ENCODE data around the gene MMADHC.
A peak's percentile ranks its signal among the peaks of the same experiment; 100 is the strongest.
"Not testable (repeated sequence)": the region's sequence is repeated elsewhere in the genome, so short reads cannot be mapped to it uniquely, and the experiment has no call there.

Gene MMADHC

DNA sequence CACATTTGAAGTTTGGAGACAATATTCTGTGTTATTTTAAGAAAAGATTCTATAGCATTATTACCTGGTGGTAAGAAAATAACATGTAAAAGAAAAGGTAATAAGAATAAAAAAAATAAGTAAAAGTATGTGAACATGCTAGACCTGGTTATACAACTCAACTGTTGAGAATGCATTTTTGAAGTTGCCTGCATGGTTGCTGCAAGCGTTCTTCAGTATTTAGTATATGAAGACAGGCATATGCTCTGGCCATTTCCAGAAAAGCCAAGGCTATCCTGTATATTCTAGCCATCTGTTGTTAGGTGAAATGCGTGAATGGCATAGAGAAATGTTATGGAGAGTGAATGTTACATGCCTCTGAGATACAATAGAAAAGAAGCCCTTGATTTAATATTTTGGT lies 6.8 kb upstream of the MMADHC start:
- no peak for DNase-seq

DNA sequence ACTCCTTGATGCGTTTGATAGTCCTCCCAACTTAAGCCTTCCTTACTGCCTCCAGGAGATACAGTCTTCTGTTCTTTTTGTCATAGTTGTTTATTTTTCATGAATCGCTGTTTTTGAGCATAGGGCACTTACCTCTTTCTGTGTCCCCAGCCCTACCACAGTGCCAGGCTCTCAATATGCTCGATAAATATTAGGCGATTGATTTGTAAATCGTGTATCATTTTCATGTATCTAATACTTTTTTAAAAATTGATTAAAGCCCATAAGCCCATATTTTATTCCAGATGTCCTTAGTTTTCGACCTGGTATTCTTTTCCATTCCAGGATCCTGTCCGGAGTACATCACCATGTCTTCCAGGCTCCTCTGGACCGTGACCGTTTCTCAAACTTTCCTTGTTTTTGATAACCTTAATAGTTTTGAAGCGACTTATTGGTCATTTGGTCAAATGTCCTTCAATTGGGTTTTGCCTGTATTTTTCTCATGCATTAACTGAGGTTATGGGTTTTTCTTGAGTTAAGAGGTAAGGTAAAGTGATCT lies 444 bp upstream of the MMADHC start:
- DNase-seq: no peak

DNA sequence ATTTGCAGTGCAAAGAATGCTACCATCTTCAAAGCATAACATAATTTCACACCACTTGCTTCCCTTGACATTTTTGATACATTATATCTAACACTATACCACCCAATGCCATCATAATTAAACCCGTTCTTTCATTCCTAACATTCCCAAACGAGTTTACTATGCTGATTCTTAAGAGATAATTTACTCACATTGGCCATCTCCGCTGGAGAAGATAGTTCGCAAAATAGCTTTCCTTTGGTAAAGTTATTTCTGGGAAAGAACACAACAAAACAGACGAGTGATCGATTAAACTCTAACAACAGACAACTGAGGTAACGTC lies 716 bp downstream of the MMADHC start:
- no peak for DNase-seq

DNA sequence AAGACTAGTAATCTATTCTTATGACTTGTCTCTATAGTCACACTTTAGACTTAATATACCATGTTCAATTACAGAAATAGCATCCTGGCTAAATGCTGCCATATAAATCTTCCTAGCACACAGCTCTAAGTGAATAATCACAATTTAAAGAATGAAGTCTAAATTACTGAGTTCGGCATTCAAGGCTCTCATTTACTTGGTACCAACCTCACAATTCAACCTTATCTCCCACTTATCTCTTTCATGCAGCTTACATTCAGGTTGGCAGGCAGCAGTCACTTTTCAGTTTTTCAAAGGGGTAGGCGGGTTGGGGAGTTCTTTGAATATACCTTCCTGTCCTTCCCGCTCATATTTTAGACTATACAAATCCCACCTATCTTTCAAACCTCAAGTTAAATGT lies 1.5 kb downstream of the MMADHC start:
- DNase-seq: no peak

DNA sequence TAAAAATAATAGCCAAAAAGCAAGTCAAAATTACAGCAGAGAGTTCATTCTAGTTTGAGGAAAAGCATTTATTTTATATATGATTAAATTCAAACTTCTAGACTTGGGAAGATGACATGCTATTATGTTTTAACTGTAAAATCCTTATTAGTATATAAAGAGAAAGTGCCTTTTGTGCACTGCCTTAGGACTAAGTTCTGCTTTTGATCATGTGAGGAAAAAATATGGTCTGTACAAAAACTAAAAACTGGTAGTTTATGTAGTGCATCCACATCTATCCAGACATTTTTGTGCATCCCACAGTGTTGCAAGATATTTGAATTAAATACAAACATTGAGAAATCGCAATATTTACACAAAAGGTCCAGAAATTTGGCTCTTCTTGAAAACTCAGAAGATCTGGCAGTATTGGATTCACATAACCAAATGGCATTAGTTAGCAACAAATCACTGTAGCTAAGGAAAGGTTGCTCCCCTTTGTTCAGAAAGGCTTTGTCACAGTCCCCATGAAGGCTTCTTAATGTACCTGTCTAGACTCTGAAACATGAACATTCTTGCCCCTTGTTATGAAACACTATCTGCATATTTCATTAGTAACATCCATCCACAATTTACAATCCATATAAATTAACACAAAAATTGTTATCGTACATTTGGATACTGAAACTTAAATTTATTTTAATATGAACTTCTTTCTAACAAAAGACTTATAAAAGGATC lies 2.2 kb downstream of the MMADHC start:
- DNase-seq: no peak

DNA sequence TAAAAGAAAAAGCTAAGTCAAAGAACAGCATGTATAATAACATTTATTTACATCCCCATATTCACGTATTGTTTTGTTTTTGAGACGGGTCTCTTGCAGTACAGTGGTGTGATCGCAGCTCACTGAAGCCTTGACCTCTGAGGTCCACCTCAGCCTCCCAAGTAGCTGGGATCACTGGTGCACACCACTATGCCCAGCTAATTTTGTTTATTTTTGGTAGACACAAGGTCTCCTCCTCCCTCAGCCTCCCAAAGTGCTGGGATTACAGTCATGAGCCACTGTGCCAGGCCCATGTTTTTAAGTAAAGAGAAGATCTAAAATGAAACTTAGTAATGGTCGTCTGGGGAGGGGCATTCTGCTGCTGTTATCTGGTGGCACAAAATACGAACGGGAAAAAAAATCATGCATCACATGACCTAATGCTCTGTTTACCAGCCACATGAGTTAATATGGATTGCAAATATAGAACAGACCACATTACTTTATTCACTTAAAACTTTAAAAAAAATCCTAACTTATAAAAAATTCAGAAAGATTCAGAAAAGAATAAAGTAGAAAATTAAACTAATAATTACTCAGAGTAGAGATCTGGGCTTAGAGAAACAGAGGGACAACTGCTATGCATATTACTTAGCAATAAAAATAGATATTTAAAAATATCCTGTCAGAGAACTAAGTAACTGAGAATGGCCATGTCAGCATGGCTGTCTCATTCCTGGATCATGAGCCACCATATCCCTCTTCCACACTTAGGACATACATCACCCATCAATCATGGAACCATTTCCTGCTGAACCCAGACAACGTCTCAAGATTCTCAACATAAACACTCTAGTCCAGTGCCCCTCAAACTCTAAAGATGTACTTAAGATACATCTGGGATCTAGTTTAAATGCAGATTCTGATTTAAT lies 7.3 kb downstream of the MMADHC start:
- peak; percentile 62 for DNase-seq

DNA sequence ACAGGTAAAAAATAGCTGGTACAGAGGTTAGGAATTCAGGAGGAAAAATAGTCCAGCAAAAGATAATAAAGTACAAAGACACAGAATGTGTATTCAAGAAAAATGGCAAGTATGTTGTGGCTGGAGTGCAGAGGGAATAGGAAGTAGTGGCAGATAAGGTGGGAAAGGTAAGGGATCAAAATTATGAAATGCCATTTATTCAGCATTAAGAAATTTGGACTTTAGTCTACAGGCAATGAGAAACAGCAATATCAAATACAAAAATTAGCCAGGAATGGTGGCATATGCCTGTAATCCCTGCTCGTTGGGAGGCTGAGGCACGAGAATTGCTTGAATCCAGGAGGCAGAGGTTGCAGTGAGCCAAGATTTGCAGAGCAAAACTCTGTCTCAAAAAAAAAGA lies 10.3 kb downstream of the MMADHC start:
- DNase-seq: no peak

DNA sequence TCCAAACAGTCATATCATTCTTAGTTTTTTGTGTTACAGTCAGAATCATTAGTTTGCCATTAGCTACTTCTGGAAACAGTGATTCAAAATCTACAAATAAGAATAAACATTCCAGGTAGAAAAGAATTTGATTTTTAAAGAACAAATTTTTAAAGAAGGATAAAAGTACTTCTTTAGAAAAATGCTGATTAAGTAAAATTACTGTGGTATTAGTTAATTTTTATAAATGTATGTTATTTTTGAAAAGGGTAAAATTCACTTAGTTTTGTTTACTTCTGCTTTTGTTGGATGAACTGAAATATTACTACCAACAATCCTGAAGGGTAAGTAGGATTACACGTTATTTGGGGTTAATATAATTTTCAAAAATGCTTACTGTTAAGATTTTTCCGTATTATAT lies 11.8 kb downstream of the MMADHC start:
- DNase-seq: no peak

DNA sequence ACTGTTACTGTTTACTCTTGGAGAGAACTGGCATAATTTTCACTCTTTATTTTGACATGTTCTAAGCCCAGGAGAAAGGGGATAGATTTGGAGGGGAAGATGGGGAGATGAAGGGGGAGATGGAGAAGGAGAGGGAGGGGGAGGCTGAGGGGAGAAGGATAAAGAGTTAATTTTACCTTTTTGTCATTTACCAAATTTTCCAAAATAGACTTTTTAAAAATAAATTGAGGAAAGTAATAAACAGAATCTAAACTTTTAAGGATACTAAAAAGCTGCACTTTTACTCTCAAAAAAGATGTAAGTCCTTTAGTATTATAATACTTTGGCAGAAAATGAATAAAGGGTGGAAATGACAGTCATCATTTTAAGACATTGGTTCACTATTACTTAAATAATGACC lies 12.3 kb downstream of the MMADHC start:
- no peak for DNase-seq

DNA sequence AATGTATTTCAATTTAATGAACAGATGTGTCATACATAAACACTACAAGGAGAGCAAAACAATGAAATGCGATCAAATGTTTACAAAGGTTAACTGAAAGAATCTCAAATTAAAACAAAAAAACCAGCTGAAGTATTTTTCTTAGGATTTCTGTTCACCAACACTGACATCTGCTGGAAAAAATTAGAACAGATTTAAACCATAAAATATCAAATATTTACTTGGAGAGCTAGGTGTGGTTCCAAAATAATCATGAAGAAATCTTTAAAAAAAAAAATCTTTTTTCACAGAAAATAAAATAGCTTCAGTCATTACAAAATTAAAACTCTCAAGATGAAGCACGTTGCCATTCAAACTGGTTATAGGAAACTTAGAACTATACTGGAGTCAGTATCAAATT lies 13.8 kb downstream of the MMADHC start:
- DNase-seq: peak; percentile 21

DNA sequence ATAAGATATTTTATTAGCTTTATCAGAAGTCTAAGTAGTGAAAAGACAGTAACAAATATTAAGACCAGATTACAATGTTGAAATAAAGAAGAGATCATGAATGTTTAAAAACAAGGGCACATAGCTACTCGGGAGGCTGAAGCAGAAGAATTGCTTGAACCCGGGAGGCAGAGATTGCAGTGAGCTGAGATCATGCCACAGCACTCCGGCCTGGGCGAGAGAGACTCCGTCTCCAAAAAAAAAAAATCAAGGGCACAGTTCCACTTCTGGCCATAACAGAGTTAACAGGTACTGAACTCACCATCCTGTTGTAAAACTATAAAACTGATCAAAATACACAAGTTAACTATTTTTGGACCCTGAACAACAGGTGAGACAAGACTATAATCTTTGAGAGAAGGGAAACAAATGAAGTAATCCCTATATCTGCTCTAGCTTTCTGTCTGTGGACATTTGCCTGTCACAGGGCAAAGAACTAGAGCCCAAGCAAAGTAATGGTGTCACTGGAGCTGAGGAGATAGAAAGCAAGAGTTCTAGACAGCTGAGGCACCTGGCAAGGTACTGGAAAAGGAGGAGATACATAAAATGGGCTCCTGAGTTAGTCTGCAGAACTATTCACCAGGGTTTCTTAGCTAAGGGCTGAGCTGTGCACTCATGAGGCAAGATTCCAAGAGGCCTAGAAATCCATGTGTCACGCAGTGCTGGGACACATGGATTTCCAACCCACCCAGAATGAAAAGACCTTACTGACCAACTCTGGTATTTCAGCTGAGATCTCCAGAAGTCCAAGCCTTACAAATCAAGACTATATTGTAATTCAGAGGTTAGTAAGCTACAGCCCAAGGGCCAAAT lies 15.2 kb downstream of the MMADHC start:
- no peak for DNase-seq

DNA sequence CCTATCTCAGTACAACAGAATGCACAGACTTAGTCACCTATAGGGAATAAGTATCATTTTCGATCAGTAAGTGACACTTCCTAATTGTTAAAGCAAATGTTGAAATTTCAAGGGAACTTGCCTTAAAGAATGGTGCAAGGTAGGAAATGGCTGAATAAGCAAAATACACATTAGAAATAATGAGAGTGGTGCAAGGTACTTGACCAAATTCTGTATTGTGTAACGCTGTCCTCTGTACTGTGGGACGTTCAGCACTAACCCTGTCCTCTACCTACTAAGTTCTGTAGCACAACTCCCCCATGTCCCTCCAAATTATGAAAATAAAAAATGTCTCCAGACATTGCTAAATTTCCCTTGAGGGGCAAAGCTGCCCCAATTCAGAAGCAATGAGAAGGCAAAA lies 19.4 kb downstream of the MMADHC start:
- no peak for DNase-seq

DNA sequence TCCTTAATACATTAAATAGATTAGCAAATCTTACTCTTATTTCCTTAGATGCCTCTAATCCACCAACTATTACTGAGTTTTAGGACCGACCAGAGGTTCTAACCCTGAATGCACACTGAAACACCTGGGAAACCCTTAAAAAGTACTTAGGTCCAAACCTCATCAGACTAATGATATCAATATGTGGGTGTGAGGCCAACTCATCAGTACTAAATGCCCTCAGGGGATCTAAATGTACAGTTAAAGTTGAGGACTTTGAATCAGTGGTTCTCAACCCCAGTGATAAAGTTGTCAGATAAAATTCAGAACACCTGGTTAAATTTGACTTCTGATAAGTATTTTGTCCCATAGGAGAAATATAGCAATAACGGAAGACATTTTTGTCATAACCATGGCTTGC lies 20.9 kb downstream of the MMADHC start:
- no peak for DNase-seq

DNA sequence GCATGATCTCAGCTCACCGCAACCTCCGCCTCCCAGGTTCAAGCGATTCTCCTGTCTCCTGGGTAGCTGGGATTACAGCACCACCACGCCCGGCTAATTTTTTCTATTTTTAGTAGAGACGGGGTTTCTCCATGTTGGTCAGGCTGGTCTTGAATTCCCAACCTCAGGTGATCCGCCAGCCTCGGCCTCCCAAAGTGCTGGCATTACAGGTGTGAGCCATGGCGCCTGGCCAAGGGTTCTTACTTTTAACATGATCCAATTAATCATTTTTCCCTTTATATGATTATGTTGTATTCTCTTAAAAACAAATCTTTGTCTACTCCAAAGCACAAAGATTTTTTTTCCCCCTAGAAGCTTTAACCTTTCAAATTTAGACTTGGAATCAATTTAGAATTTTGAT lies 21.9 kb downstream of the MMADHC start:
- DNase-seq: not testable (repeated sequence)

DNA sequence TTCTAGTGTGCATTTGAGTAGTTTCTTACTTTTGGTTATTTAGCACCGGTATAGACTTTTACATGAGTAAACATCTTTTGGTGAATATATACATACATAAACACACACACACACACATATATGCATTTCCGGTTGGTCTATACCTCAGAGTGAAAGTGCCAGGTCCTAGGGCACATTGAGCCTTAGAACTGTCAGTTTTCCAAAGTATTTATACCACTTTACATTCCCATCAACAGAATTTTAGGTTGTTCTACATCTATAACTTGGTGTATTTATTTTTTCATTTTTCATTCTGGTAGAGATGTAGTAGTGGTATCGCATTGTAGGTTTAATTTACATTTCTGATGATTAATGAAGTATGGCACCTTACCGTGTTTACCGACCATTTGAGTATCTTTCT lies 22.6 kb downstream of the MMADHC start:
- DNase-seq: no peak

DNA sequence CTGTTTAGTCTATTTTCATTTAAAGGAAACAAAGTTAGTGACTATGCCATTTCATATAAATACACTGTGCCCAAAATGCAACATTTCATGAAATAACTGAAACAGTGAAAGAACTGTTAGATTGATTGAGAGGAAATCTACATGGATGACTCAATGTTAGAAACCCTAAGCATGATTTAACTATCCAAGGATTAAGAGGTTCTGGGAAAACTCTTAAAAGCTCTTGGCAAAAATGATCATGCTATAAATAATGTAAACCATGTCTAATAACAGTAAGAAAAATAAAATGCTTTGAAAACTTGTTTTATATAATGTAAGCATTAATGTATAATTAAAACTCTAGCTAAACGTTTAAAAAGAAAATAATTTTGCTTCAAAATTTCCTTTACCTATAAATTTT lies 23.5 kb downstream of the MMADHC start:
- no peak for DNase-seq

DNA sequence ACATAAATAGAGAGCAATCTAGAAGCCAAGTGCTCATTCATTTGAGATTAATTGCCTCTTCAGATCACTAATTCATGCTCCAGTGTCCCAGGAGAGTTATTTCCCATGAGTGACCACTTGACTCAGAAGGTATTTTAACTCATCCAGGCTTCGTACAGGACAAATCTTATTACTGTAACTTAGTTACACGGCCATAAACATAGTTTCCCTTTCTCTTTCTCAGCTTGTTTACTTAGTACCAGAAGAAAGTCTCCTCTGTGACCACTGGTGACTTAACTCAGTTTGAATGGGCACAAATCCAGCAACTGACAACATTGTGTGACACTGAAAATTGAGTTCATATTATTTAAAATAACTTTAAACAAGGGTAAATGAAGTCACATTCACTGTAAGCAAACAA lies 25.3 kb downstream of the MMADHC start:
- DNase-seq: peak; percentile 45

DNA sequence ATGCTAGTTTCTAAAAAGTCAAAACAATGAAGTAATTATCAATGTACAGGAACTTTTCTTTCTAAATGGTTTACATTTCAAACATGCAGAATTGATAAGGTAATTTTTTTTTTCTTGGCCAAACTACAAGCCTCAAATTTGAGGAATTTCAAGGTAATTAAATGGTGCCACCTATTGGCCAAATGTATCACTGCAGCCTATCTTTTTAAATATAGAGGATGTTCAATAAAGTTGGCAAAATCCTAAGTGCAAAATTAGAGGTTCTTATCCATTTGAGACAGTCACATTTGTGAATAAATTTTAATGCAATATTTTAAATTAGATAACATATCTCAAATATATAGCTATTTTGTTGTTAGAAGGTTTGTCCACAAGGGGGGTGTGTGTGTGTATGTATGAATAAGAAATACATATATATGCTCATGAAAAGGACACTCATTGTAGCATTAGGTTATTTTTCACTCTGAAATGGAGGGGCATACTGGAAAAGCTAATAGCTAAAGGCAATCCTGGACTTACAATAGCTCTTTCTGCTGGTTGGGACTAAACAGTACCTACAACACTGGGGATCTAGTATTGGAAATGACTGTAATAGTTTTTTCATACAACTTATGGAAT lies 26.2 kb downstream of the MMADHC start:
- peak; percentile 42 for DNase-seq

DNA sequence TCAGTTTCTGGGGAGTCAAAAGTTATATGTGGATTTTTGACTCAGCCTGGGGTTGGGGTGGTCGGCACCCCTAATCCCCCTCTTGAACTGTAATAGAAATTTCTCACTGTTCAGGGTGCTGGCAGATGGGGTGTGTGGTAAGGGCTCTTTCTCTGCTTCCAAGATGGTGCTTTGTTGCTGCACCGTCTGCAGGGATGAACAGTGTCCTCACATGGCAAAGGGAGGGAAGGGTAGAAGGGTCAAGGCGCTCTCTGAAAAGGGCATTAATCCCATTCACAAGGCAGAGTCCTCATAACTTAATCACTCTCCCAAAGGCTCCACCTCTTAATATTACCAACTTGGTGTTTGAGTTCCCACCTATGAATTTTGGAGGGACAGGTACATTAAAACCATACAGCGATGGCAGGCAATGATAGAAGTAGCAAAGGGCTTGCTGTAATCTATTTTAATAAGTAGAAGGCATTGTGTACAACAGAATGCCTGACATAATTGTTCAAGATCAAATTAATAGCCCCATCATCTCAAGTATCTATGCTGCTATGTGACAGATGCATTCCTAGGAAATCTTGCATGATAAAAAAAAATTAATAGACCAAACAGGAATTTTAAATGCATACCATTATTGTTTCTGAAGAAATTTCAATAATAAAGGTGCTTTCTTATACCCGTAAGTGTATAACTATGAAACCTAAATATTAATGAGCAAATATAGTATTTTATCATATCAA lies 28.1 kb downstream of the MMADHC start:
- no peak for DNase-seq

DNA sequence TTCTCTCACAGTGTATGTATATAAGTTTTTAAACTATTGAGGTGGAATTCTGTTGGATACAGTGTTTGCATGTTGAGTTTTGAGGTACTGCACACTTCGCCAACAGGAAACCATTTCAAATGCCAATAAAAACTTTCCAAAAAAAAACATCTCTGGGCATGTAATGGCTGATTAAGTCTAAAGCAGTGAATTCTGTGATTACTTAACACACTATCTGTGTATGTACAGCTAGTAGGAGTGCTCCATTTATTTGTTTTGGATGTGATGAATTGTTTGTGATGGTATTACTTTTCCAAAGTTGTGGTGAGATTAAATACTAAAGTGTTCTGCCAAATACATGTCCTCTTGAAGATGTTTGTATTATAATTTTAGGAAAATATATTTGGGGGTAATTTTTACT lies 31.1 kb downstream of the MMADHC start:
- no peak for DNase-seq

DNA sequence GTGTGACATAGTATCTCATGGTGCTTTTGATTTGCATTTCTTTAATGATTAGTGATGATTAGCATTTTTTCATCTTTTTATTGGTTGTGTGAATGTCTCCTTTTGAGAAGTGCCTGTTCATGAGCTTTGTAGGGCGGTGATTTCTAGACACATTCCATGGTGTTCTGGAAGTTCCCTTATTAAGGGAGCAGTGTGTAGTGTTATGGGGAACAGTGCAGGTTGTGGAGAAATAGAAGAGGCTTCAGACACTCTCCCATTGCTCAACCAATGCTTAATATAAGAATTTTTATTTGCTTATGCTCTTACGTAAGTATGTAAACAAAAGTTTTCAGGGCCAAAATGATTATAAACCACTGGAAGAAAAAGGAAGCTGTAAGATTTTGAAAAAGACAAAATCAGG lies 34.7 kb downstream of the MMADHC start:
- no peak for DNase-seq

DNA sequence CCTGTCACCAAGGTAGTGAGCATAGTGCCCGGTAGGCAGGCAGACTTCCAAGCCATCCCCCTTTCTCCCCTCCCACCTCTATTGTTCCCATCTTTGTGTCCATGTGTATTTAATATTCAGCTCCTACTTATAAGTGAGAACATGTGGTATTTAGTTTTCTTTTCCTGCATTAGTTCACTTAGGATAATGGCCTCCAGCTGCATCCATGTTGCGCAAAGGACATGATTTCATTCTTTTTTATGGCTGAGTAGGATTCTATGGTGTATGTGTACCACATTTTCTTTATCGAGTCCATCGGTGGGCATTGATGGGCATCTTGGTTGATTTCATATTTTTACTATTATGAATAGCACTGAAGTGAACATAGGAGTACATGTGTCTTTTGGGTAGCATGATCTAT lies 35.3 kb downstream of the MMADHC start:
- no peak for DNase-seq

All from EL (cell line).